HL-60/S4 treated with retinoic acid at 250 ng/mL for 4 days and 3 days (cell line): ENCODE results near the gene MINDY4.
"Not testable (repeated sequence)": the region's sequence is repeated elsewhere in the genome, so short reads cannot be mapped to it uniquely, and the experiment has no call there.

Source experiments
- in situ Hi-C: fragments of 300-500 bp; cut with MboI; formaldehyde crosslinking; loops from 2 replicates; pipeline ENCODE4 v1.7.0; 2022; ENCODE audit warnings: low sequenced_read_pairs

The MINDY4 gene

DNA sequence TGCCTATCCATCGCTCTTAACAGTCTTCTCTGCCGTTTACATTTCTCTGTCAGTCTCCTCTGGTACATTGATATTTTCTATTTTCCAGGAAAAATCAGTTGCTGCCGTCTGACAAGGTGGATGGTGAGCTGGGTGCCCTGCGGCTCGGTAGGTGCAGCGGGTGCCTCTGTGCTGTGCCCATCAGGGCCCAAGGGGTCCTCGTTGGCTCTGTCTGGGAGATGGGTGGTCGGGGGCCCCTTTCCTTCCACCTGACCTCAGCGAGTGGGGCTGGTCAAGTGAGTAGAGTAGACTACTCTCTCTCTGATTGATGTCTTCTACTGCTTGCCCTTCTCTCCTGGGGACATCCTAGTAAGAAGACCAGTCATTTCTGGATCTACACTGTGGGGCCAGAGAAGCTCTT lies 57.4 kb downstream of the MINDY4 start:
- in situ Hi-C loops = no loop called here

DNA sequence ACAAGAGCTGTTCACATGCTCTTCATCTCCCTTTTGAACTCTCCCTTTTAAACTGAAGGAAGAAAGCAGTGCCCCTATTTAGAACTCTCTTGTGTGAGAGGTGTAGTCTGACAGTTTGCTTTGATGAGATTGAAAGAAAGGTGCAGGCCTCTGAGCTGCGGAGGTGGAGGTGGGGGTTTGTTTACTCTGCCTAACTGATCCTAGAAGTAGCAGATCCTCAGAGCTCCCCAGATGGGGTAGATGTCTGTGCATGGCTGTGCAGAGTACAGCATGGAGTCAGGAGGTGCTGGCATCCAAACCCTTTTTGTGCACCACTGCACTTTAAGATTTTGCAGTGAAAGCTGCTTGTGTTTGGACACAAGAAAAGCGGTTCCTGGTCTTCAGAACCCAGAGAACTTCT lies 58.3 kb downstream of the MINDY4 start:
- in situ Hi-C loops = no loop called here

DNA sequence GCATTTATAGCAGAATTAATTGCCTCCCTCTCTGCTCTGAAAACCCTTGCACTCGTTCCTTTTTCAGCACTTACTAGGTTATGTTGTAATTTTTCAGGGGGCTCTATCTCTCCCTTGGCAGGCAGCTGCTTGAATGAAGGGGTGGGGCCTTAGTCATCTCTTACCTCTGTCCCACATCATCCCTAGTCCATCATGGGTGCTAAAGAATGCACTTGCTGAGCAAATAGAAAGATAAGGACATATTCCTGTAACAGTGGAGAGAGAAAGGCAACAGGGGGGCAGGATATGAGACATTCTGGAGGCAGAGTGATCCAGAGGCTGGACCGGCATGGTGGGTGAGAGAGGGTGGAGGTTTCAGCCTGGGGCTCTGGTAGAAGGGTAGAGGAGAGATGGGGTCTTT lies 60.0 kb downstream of the MINDY4 start:
- in situ Hi-C loops = no loop called here

DNA sequence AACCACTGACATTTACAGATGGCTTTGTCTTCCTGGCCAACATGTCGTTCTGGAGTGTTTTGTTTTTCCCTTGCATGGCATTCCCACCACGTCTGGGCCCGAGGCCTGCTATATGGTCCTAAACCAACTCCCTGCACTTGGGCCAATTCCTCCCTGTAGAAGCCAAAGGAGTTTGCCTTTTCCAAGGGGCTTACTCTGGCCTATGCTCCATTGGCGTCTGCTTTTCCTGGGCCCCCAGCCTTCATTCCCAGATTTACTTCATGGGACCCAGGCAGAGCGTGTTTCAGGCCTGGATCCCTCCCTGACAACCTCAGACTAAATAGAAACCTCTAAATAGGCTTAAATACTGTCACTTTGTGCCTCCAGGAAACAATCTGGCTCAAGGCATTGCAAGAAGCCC lies 60.7 kb downstream of the MINDY4 start:
- in situ Hi-C loops = no loop called here

DNA sequence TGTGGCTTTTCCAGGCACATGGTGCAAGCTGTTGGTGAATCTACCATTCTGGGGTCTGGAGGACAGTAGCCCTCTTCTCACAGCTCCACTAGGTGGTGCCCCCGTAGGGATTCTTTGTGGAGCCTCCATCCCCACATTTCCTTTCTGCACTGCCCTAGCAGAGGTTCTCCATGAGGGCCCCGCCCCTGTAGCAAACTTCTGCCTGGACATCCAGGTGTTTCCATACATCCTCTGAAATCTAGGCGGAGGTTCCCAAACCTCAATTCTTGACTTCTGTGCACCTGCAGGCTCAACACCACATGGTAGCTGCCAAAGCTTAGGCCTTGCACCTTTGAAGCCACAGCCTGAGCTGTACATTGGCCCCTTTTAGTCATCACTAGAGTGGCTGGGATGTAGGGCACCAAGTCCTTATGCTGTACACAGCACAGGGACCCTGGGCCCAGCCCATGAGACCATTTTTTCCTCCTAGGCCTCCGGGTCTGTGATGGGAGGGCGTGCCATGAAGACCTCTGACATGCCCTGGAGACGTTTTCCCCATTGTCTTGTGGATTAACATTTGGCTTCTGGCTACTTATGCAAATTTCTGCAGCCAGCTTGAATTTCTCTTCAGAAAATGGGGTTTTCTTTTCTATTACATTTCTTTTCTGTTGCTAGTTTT lies 62.9 kb downstream of the MINDY4 start:
- in situ Hi-C loops = not testable (repeated sequence)

DNA sequence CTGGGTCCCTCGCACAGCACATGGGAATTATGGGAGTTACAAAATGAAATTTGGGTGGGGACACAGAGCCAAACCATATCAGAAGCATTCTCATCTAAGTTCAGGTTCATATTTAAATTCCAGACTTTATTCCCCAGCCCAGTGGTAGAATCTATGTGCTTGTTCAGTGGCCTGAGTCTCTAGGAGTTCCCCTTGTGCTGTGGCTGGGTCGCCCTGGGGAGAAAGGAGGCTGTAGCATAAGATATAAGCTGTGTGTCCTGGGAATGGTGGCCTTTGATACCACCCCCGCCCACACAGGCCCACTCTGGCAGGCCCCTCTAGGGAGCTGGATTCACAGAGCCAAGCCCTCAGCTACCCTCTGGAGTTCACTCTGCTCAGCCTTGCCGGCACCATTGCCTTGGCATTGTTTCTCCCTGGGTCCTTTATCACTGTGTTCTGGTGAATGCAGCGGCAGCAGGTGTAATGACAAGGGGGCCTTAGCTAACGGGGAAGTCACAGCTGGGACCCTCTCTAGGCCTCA lies 64.2 kb downstream of the MINDY4 start:
- in situ Hi-C loops = no loop called here

DNA sequence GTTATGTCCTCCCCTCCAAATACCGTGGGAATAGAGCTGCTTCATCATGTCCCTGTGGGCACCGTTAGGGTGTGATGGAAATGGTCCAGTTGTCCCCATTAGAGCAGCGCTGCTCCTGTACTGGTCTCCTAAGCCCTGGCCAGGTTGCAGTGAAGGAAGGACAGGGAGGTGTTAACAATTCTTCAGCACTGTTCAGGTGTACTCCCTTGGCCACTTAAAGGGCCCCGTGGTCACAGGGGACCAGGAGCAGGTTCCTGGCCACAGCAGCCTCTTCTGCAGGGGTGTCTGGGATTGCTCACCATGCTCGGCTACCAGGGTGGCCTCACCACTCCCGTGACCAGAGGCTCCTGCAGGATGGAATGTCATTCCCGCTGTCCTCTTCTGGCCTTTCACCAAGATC lies 65.8 kb downstream of the MINDY4 start:
- in situ Hi-C loops = no loop called here

DNA sequence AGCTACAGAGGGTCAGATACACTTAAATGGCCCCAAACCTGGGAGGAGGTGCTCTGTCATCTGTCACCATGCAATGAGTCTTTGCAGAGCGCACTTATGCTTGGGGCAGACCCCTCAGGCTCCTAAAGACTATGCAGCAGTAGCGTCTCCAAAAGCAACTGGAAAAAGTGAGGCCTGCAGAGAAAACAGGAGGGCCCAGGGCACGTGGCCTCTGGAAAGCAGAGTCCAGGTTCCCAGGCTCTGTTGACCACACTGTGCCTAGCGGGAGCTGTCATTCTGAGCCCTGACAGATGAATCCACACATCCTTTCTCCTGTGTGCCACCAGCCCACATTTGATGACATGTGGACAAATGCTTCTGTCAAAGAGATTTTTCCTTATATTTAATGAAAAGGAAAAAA lies 66.4 kb downstream of the MINDY4 start:
- in situ Hi-C loops = no loop called here

DNA sequence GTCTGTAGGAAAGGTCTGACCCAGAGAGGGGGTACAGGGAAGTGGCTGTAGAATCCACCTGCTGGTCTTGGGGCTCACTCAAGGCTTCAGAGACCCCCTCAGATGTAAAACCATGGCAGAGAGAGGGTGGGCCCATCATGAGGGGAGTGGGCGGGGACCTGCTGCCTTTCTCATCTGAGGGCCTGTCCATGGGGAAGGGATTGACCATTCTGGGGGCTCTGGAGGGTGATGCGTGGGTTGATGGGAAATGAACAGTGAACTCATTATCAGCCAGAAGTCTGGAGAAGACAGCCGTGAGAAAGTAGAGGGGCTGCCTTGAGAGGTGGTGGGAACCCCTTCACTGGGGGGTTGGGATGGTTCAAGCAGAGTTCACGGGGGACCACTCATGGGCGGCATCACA lies 66.8 kb downstream of the MINDY4 start:
- in situ Hi-C loops = no loop called here

DNA sequence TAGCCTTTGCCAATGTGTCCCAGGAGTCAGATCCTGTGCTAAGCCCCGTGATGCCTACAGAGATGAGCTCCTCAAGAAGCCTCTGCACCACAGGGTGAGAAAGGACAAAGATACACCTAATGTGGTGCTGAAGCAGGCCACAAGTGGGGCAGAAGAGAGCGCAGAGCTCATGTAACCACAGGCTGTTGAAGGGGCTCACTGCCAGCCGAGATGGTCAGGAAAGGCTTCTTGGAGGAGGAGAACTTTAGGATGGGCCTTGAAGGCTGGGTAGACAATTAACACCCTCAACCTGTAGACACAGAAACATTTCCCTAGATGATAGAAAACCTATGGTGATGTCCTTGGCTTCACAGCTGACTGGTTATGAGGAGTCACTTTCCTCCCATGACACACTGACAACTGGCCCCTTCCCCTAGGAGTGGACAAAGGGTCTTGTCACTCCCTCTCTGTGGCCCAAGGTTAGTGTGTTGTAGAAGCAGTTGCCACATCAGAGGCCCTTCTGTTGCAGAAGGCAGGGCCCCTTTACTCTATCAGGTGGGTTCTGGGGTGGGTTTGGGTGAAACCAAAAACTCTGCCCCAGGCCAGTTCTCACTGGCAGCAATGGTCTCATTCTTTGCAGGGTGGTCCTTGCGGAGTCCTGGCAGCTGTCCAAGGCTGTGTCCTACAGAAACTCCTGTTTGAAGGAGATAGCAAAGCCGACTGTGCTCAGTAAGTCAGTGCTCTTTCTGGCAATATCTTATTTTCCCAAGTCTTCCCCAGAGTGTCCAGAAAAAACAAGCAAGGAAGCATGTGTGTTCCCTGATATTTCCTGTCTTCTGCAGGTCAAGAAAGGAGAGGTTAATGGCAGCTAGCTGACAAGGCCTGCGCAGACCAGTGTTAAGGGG lies 69.2 kb downstream of the MINDY4 start:
- in situ Hi-C loops = no loop called here

DNA sequence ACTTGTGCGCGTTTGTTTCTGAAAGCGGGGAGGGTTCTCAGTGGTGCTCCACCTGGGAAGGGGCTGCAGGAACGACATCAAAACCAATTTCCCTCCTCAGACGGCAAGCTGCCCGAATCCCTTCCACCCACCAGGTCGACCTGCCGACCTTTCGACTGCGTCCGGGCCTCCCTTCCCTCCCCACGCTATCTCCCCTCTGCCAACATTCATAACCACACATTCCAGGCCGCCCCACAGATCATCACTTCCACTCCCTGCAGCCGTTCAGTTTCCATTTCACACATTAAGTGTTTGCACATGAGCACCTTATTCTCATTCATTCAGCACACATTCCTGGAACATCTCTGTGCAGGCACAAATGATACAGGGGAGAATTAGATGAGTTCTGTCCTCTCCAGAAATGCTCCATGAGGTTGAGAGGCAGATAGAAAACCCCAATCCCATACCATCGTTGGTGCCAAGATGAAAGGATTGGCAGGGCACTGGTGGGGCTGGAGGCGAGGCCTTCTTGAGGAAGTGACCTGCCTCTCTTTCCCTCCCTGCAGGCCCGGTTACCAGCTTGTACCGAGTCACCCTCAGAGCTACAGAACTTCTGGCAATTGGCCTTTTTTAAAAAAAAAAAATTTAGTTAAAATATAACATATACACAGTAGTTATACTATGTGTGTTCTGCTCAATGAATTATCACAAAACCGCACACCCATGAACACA lies 70.0 kb downstream of the MINDY4 start:
- in situ Hi-C loops = no loop called here

DNA sequence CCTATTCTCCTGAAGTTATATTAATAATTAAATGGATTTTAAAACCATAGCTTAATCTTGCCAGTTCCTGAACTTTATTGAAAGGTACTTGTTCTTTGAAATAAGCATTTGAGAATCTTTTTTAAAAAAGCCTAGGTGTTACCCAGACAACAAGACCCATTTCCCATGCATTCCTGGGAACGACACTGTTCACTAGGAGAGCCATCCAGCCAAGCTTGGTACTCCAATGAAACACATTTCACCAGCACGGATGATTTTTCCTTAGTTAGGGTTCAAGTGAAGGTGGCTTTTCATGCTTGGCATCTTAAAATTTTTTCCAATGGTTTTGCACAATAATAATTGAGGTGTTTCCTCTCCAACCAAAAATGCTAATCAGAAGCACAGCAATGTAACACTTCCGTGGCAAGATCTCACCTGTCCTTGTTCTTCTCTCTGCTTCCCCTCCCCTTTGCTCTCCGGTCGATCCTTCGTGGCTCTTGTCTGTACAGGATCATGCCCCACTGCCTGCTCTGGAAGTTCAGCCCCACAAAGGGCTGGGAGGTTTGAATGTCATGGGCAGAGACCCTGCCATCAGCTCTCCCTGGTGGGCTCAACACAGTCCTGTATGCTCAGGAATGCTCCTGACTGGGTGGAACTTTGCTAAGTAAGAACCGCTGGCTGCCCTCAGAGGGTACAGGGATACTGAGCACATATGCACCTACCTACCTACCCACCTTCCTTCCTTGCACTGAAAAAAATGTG lies 70.8 kb downstream of the MINDY4 start:
- in situ Hi-C loops = no loop called here

DNA sequence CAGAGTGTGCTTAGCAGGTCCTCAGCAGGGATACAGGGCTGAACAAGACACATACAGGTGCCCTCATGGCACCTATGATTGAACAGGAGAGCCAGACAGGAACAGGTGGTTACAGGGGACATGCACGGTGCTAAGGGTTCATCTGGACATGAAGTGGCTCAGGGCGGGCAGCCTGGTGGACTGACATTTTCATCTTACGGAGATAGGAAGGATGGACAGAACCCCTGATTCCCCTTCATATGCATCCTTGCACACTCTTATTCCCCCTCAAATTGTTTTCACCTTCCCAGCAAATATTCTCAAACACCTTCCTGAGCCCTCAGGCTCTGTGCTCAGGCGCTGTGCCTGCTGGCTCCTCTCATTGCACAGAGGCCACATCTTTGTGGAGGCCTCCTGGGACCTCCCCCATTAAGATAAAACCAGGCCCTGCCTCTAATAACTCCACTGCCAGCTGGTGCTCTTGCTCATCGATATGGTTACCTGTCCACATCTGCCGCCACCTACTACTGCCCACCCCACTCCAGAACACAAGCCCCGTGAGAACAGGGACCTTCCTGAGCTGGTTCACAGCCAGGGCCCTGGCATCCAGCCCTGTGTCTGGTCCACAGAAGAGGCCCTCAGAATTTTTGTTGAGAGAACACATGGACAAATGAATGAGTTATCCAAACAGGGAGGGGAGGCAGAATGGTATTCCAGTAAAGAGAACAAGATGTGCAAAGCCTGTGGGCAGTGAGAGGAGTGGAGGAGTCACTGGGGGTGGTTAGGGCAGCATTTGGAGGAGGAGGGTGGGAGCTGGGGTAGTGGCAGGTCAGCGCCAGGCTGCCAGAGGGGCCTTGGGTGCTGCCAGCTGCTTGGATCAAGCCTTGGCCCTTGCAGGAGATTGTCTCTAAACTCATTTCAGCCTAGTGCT lies 71.6 kb downstream of the MINDY4 start:
- in situ Hi-C loops = no loop called here

DNA sequence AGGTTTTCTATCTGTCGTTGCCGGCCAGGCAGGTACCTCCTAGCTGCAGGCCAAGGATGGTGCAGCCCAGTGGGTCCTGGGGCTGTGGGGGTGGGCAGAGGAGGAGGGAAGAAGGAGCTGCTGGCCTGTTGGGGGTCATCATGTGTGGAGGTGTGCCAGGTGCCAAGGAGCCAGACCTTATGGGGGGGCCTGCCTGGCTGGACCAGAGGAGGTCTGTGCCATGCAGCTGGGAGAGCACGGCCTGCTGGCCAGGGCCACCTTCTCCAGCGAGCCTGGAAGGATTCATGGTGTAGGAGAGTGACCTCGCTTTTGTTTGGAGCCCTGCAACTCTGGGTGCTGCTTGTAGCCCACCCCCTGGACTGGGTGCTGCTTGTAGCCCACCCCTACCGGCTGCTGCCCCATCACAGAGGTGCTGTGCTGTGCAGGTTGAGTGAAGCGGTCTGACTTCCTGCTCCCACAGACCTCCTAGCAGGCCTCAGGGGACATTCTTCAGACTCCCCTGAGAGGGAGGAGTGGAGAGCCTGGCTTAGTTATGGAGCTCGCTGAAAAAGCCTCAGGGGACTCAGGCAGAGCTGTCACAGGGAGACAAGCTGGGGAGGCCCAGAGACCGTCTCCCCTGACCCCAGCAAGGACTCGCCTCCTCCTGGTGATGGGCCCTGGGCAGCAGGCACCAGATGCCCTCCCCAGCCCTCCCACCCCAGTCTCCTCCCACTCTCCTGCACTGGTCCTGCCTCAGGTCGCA lies 72.7 kb downstream of the MINDY4 start:
- in situ Hi-C loops = no loop called here

DNA sequence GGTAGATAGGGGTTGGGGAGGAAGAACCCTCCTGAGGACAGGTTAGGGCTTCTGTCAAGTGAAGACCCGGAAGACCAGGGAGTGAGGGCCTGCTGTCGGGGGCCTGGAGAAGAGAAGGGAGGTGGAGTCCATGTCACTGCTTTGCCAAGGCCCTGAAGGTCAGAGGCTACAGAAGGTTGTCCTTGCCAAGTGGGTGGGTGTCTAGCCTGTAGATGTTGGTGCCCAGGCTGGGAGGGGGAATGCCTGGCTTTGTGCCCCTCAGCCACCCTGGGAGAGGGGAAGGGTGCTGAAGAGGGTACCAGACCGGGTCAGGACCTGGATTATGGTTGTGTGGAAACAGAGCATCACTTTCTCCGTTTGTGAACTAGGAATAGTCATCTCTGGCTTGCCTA lies 73.3 kb downstream of the MINDY4 start:
- in situ Hi-C loops = no loop called here

DNA sequence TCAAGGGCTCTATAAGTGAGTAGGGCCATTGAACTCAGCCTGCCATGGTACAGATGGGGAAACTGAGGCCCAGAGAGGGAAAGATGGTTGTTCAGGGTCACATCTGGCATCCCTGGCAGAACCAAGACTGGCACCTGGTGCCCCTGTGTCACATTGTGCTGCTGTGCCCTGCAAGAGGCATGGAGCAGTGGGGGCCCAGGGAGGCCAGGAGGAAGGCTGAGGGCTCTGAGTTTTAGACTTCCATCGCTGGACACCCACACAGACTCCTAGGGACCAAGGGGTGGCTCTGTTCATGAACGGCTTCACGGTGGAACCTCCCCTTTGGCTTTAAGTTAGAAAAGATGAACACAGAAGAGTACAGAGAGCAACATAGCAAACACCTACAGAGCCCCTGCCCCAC lies 73.7 kb downstream of the MINDY4 start:
- in situ Hi-C loops = no loop called here

DNA sequence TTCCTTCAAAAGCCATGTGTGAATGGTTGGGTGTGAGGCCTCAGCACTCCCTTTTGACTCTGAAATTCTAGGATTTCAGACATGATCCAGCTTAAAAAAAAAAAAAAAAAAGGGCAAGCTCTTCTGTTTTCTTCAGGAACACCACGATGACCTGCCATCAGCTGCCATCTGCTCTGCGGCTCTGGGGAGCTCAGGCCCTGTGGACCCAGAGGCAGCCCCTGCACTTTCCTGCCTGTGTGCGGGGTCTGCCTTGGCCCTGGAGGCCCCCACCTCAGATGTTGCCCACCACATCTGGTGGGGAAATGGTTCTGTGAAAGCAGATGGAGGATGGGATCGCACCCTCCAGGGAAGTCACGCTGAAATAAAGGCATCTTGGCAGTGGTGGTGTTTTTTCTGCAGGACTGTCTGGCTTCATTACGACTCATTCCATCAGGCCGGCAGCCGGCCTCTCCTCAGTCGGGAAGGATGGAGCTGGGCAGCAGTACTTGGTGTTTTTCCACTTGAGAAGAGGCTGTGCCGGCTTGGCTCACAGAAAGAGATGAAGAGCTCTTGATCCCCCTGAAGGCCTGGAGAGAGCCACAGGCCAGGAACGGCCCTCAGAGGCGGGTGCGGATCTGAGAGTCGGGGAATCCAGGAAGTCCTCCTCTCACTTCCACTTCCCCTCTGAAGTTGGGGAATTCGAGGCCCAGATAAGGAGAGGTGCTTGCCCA lies 74.4 kb downstream of the MINDY4 start:
- in situ Hi-C loops = no loop called here

DNA sequence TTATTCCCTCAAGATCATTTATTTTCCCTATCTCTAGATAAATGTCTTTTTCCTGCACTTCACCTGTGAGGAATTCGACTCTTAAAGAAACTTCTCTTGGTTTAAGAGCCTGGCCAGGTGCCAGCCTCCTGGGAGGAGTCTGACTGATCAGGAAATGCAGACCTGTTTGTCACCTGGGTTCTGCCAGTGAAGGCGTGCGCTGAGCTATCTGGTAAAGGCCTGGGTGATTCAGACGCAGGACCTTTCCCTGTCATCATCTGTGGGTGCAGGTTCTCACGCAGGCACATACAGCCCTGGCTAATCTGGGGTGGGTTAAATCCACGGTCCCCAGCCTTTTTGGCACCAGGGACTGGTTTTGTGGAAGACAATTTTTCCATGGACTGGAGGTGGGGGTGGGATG lies 75.2 kb downstream of the MINDY4 start:
- in situ Hi-C loops = no loop called here
